ENCODE data around the gene EMC9.

EMC9 gene

GRCh38 chr14:24122416-24122815 is 19.0 kb downstream of the EMC9 start:
- Histone ChIP-seq H3K36me3 (ENCODE audit: control insufficient read depth, insufficient read depth, low read length) (peaks cover 1% of the 10 kb centered on the region), H2BK5ac (ENCODE audit: low read length) (no peak overlapping the region), H3K23ac (ENCODE audit: low read length) (no peak overlapping the region), H4K8ac (ENCODE audit: low read depth, low read length) (no peak overlapping the region), H3K18ac (ENCODE audit: low read length) (no peak overlapping the region), H2AK5ac (ENCODE audit: low read length) (no peak overlapping the region), H3K4me3 (ENCODE audit: low read length) (no peak overlapping the region), H3K79me1 (ENCODE audit: low read length) (no peaks in the 10 kb centered on the region), H4K5ac (ENCODE audit: low read length) (no peak overlapping the region), H3K4ac (ENCODE audit: low read depth, low read length) (no peak overlapping the region), H2BK120ac (ENCODE audit: low read depth, low read length) (no peak overlapping the region), H3K27me3 (ENCODE audit: insufficient read depth, low read length, poor library complexity) (no peaks in the 10 kb centered on the region), H3K56ac (ENCODE audit: low read length) (no peak overlapping the region), H3K4me1 (ENCODE audit: control insufficient read depth, low read depth, low read length) (no peaks in the 10 kb centered on the region), H3K79me2 (ENCODE audit: control insufficient read depth, insufficient read depth, low read length) (no peaks in the 10 kb centered on the region), H3K27ac (ENCODE audit: low read depth, low read length) (no peak overlapping the region), H2BK15ac (replicated peaks; ENCODE audit: low read depth) (no peak overlapping the region), H3K9ac (ENCODE audit: low read length) (no peak overlapping the region), H3K4me2 (ENCODE audit: low read length) (no peak overlapping the region)
- whole genome bisulfite sequencing (ENCODE audit: extremely low coverage, insufficient coverage, low lambda C conversion rate), result no CpG with 5 or more reads among the region's 4 CpGs
- DNase-seq, result no peak

GRCh38 chr14:24121210-24121609 is 20.2 kb downstream of the EMC9 start:
- H3K27me3 ChIP-seq (ENCODE audit: insufficient read depth, low read length, poor library complexity), result no peaks in the 10 kb centered on the region
- H3K56ac ChIP-seq (ENCODE audit: low read length), result no peak overlapping the region
- no peak overlapping the region for H2AK5ac ChIP-seq (ENCODE audit: low read length)
- peaks cover 1% of the 10 kb centered on the region for H3K36me3 ChIP-seq (ENCODE audit: control insufficient read depth, insufficient read depth, low read length)
- no peak overlapping the region for H3K23ac ChIP-seq (ENCODE audit: low read length)
- no peak overlapping the region for H4K8ac ChIP-seq (ENCODE audit: low read depth, low read length)
- no peaks in the 10 kb centered on the region for H3K4me1 ChIP-seq (ENCODE audit: control insufficient read depth, low read depth, low read length)
- H3K9ac ChIP-seq (ENCODE audit: low read length), result no peak overlapping the region
- H2BK120ac ChIP-seq (ENCODE audit: low read depth, low read length), result no peak overlapping the region
- no peak overlapping the region for H3K18ac ChIP-seq (ENCODE audit: low read length)
- no peak overlapping the region for H3K4me2 ChIP-seq (ENCODE audit: low read length)
- H3K27ac ChIP-seq (ENCODE audit: low read depth, low read length), result no peak overlapping the region
- DNase-seq, result no peak
- H3K4me3 ChIP-seq (ENCODE audit: low read length), result no peak overlapping the region
- WGBS (ENCODE audit: extremely low coverage, insufficient coverage, low lambda C conversion rate), result no CpG with 5 or more reads among the region's 8 CpGs
- H2BK15ac ChIP-seq (replicated peaks; ENCODE audit: low read depth), result no peak overlapping the region
- H3K4ac ChIP-seq (ENCODE audit: low read depth, low read length), result no peak overlapping the region
- no peak overlapping the region for H4K5ac ChIP-seq (ENCODE audit: low read length)
- H3K79me1 ChIP-seq (ENCODE audit: low read length), result peaks cover 5% of the 10 kb centered on the region
- no peak overlapping the region for H2BK5ac ChIP-seq (ENCODE audit: low read length)
- H3K79me2 ChIP-seq (ENCODE audit: control insufficient read depth, insufficient read depth, low read length), result no peaks in the 10 kb centered on the region

- H3K36me3 ChIP-seq (ENCODE audit: control insufficient read depth, insufficient read depth, low read length), result peaks cover 1% of the 10 kb centered on the region
- no CpG with 5 or more reads among the region's 6 CpGs for WGBS (ENCODE audit: extremely low coverage, insufficient coverage, low lambda C conversion rate)
- no peaks in the 10 kb centered on the region for H3K27me3 ChIP-seq (ENCODE audit: insufficient read depth, low read length, poor library complexity)
Measured at GRCh38 chr14:24119691-24120090, 21.7 kb downstream of the EMC9 start.

GRCh38 chr14:24117179-24117578 is 24.2 kb downstream of the EMC9 start:
- no peak overlapping the region for H3K4ac ChIP-seq (ENCODE audit: low read depth, low read length)
- peaks cover 2% of the 10 kb centered on the region for H3K79me2 ChIP-seq (ENCODE audit: control insufficient read depth, insufficient read depth, low read length)
- H4K5ac ChIP-seq (ENCODE audit: low read length), result no peak overlapping the region
- no CpG with 5 or more reads among the region's 6 CpGs for WGBS (ENCODE audit: extremely low coverage, insufficient coverage, low lambda C conversion rate)
- no peak overlapping the region for H2BK120ac ChIP-seq (ENCODE audit: low read depth, low read length)
- no peaks in the 10 kb centered on the region for H3K27me3 ChIP-seq (ENCODE audit: insufficient read depth, low read length, poor library complexity)
- H3K4me3 ChIP-seq (ENCODE audit: low read length), result no peak overlapping the region
- H3K9ac ChIP-seq (ENCODE audit: low read length), result no peak overlapping the region
- no peak overlapping the region for H3K4me2 ChIP-seq (ENCODE audit: low read length)
- H2AK5ac ChIP-seq (ENCODE audit: low read length), result no peak overlapping the region
- H3K27ac ChIP-seq (ENCODE audit: low read depth, low read length), result no peak overlapping the region
- H3K36me3 ChIP-seq (ENCODE audit: control insufficient read depth, insufficient read depth, low read length), result no peaks in the 10 kb centered on the region
- H4K8ac ChIP-seq (ENCODE audit: low read depth, low read length), result no peak overlapping the region
- DNase-seq, result no peak
- peaks cover 3% of the 10 kb centered on the region for H3K4me1 ChIP-seq (ENCODE audit: control insufficient read depth, low read depth, low read length)
- no peak overlapping the region for H2BK5ac ChIP-seq (ENCODE audit: low read length)
- no peak overlapping the region for H3K56ac ChIP-seq (ENCODE audit: low read length)
- no peak overlapping the region for H3K18ac ChIP-seq (ENCODE audit: low read length)
- H2BK15ac ChIP-seq (replicated peaks; ENCODE audit: low read depth), result no peak overlapping the region
- H3K23ac ChIP-seq (ENCODE audit: low read length), result no peak overlapping the region
- H3K79me1 ChIP-seq (ENCODE audit: low read length), result peaks cover 11% of the 10 kb centered on the region

More at GRCh38 chr14:24119691-24120090, 21.7 kb downstream of the EMC9 start:
- Histone ChIP-seq H3K79me1 (ENCODE audit: low read length) (peaks cover 11% of the 10 kb centered on the region), H3K23ac (ENCODE audit: low read length) (no peak overlapping the region), H2BK120ac (ENCODE audit: low read depth, low read length) (no peak overlapping the region), H4K5ac (ENCODE audit: low read length) (no peak overlapping the region), H3K56ac (ENCODE audit: low read length) (no peak overlapping the region), H3K79me2 (ENCODE audit: control insufficient read depth, insufficient read depth, low read length) (peaks cover 2% of the 10 kb centered on the region), H3K4me2 (ENCODE audit: low read length) (no peak overlapping the region), H4K8ac (ENCODE audit: low read depth, low read length) (no peak overlapping the region), H3K18ac (ENCODE audit: low read length) (no peak overlapping the region), H2BK15ac (replicated peaks; ENCODE audit: low read depth) (no peak overlapping the region), H3K4ac (ENCODE audit: low read depth, low read length) (no peak overlapping the region), H3K4me1 (ENCODE audit: control insufficient read depth, low read depth, low read length) (peaks cover 3% of the 10 kb centered on the region), H3K4me3 (ENCODE audit: low read length) (no peak overlapping the region), H3K9ac (ENCODE audit: low read length) (no peak overlapping the region), H3K27ac (ENCODE audit: low read depth, low read length) (no peak overlapping the region), H2AK5ac (ENCODE audit: low read length) (no peak overlapping the region), H2BK5ac (ENCODE audit: low read length) (no peak overlapping the region)
- no peak for DNase-seq

- Histone ChIP-seq H4K5ac (ENCODE audit: low read length) (no peak overlapping the region), H4K8ac (ENCODE audit: low read depth, low read length) (no peak overlapping the region)
- no CpG with 5 or more reads among the region's 6 CpGs for WGBS (ENCODE audit: extremely low coverage, insufficient coverage, low lambda C conversion rate)
Measured at GRCh38 chr14:24116128-24116814, 25.1 kb downstream of the EMC9 start.

More at GRCh38 chr14:24116128-24116814, 25.1 kb downstream of the EMC9 start:
- Histone ChIP-seq H3K56ac (ENCODE audit: low read length) (peak overlapping the region; percentile 89), H3K4ac (ENCODE audit: low read depth, low read length) (no peak overlapping the region), H3K4me1 (ENCODE audit: control insufficient read depth, low read depth, low read length) (peaks cover 3% of the 10 kb centered on the region), H3K79me1 (ENCODE audit: low read length) (peaks cover 11% of the 10 kb centered on the region), H2AK5ac (ENCODE audit: low read length) (no peak overlapping the region), H3K4me2 (ENCODE audit: low read length) (no peak overlapping the region), H3K36me3 (ENCODE audit: control insufficient read depth, insufficient read depth, low read length) (no peaks in the 10 kb centered on the region), H2BK120ac (ENCODE audit: low read depth, low read length) (no peak overlapping the region), H3K9ac (ENCODE audit: low read length) (peak overlapping the region; percentile 87), H2BK5ac (ENCODE audit: low read length) (no peak overlapping the region), H3K4me3 (ENCODE audit: low read length) (no peak overlapping the region), H2BK15ac (replicated peaks; ENCODE audit: low read depth) (no peak overlapping the region), H3K27me3 (ENCODE audit: insufficient read depth, low read length, poor library complexity) (no peaks in the 10 kb centered on the region), H3K23ac (ENCODE audit: low read length) (no peak overlapping the region), H3K27ac (ENCODE audit: low read depth, low read length) (no peak overlapping the region), H3K18ac (ENCODE audit: low read length) (no peak overlapping the region), H3K79me2 (ENCODE audit: control insufficient read depth, insufficient read depth, low read length) (peaks cover 2% of the 10 kb centered on the region)
- no peak for DNase-seq

All from mesendoderm (in vitro differentiated cells).